Body of pancreas (tissue), 4 donors: ENCODE measurements around the gene NUTF2.

ENCODE experiments used
- POLR2A ChIP-seq, 3 donors: fragments of 450-650 bp; IDR thresholded peaks; one replicate each; pipeline ENCODE4 v1.6.1; 2016; ENCODE audit warnings: antibody characterized with exemption in 3 of 3, mild to moderate bottlenecking in 2 of 3
- TF ChIP-seq, protein P1 (sequence below), 7 experiments: fragments of 450-650 bp in 4 of 7; fragments of 200-600 bp in 3 of 7; sonication (generic) in 3 of 7; IDR thresholded peaks; one replicate each; pipeline ENCODE4 v1.5.1; 2016 to 2019; ENCODE audit warnings: antibody characterized with exemption in 7 of 7

DNA sequence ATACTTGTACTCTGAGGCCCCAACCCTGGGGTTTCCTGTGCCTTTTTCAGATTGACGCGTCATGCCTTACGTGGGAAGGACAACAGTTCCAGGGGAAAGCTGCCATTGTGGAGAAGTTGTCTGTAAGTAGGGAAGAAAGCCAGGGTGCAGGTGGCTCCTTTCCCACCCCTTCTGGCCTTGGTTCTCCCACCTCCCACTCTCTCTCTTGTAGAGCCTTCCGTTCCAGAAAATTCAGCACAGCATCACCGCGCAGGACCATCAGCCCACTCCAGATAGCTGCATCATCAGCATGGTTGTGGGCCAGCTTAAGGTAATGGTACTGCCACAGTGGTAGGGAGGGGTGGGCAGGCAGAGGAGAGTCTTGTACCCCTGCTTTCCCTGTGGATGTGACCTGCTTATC lies 21.6 kb downstream of the NUTF2 start:
- TF ChIP-seq, protein P1, sequence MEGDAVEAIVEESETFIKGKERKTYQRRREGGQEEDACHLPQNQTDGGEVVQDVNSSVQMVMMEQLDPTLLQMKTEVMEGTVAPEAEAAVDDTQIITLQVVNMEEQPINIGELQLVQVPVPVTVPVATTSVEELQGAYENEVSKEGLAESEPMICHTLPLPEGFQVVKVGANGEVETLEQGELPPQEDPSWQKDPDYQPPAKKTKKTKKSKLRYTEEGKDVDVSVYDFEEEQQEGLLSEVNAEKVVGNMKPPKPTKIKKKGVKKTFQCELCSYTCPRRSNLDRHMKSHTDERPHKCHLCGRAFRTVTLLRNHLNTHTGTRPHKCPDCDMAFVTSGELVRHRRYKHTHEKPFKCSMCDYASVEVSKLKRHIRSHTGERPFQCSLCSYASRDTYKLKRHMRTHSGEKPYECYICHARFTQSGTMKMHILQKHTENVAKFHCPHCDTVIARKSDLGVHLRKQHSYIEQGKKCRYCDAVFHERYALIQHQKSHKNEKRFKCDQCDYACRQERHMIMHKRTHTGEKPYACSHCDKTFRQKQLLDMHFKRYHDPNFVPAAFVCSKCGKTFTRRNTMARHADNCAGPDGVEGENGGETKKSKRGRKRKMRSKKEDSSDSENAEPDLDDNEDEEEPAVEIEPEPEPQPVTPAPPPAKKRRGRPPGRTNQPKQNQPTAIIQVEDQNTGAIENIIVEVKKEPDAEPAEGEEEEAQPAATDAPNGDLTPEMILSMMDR (IDR thresholded peaks at IDR 0.05): no peak
- TF ChIP-seq POLR2A (IDR thresholded peaks at IDR 0.05): peak in 1 of 3 donors; percentile 19
